ENCODE results near the gene NMNAT3.

DNA sequence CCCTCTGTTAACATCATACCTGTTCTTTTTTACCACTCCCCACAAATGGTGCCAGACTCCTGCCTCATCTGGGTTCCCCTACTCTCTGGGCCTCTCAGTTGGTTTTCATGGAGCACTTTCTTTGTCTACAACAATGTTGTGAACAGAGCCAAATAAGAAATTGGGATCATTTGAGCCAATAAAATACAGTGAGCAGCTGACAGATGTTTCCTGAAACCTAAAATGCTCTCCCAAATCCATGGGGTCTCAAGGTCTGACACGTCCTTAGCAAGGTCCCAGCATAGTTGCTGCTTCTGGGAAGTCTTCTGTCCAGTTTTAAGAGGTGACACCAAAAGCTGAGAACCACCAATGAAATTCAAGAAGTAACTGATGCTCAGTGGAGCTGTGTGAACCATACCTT is 1.7 kb downstream of the NMNAT3 start:
- TF ChIP-seq, protein P1, sequence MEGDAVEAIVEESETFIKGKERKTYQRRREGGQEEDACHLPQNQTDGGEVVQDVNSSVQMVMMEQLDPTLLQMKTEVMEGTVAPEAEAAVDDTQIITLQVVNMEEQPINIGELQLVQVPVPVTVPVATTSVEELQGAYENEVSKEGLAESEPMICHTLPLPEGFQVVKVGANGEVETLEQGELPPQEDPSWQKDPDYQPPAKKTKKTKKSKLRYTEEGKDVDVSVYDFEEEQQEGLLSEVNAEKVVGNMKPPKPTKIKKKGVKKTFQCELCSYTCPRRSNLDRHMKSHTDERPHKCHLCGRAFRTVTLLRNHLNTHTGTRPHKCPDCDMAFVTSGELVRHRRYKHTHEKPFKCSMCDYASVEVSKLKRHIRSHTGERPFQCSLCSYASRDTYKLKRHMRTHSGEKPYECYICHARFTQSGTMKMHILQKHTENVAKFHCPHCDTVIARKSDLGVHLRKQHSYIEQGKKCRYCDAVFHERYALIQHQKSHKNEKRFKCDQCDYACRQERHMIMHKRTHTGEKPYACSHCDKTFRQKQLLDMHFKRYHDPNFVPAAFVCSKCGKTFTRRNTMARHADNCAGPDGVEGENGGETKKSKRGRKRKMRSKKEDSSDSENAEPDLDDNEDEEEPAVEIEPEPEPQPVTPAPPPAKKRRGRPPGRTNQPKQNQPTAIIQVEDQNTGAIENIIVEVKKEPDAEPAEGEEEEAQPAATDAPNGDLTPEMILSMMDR (IDR thresholded peaks at IDR 0.05) = no peak
- TF ChIP-seq POLR2AphosphoS5 (IDR thresholded peaks at IDR 0.05) = no peak
- no peak for TF ChIP-seq POLR2A (IDR thresholded peaks at IDR 0.05)

All from transverse colon (tissue), 4 donors.